Fibroblast of the aortic adventitia (primary cell): ENCODE data around the gene ABCB10. TPM values are rescaled to one million over a fixed set of nuclear protein-coding genes. Genes with fewer than 3 reads are reported as not detected.

Source experiments
- DNase-seq: peaks from one replicate; pipeline ENCODE4 v3.0.0-alpha.2; 2010; ENCODE audit warnings: low read depth
- H3K4me3 ChIP-seq: 2 replicates; pipeline ENCODE4 v1.5.1; 2011; ENCODE audit warnings: low read depth, mild to moderate bottlenecking, control low read depth, low read length, moderate library complexity
- CTCF ChIP-seq: IDR thresholded peaks from 2 replicates; pipeline ENCODE4 v1.5.1; 2011; ENCODE audit warnings: mild to moderate bottlenecking, low read length, control low read depth, inconsistent platforms; ENCODE audit not compliant: insufficient read depth
- total RNA-seq: library from RNA; depleted of rRNA; stranded (reverse); fragments of >200 nt; gene quantifications from 2 replicates; pipeline ENCODE4 v1.2.3, GENCODE V29; 2012; ENCODE audit warnings: low replicate concordance

ABCB10 gene
- total RNA-seq, 1 donor, result 16.8 TPM

GRCh38 chr1:229508823-229509337, 49.6 kb downstream of the ABCB10 start:
- peak overlapping the region; percentile 83 for H3K4me3 ChIP-seq
- TF ChIP-seq CTCF, result no peak
- DNase-seq, result no peak

- H3K4me3 ChIP-seq, result peak within 1 kb of the TSS; percentile 83
- peak; percentile 99 for DNase-seq
- no peak for TF ChIP-seq CTCF
Observed at GRCh38 chr1:229507951-229508822, 50.3 kb downstream of the ABCB10 start, which contains the start of gene NUP133. Gene NUP133 (minus strand): TSS chr1:229508341. CDS start chr1:229508249, 92 bp downstream.

- no peak for TF ChIP-seq CTCF
- no peak for DNase-seq
- H3K4me3 ChIP-seq, result peak overlapping the region; percentile 83
Observed at GRCh38 chr1:229507502-229507901, 51.0 kb downstream of the ABCB10 start.

- no peak for TF ChIP-seq CTCF
- peak overlapping the region; percentile 83 for H3K4me3 ChIP-seq
- DNase-seq, result no peak
Observed at GRCh38 chr1:229506633-229507032, 51.9 kb downstream of the ABCB10 start.

GRCh38 chr1:229495782-229496181, 62.7 kb downstream of the ABCB10 start:
- TF ChIP-seq CTCF, result no peak
- no peak overlapping the region for H3K4me3 ChIP-seq
- no peak for DNase-seq

- H3K4me3 ChIP-seq, result no peak overlapping the region
- DNase-seq, result no peak
- no peak for TF ChIP-seq CTCF
Observed at GRCh38 chr1:229487181-229487580, 71.3 kb downstream of the ABCB10 start.
